OCI-LY3 (cell line): ENCODE results near the gene FSIP1.

Experiments
- EZH2phosphoT487 ChIP-seq: fragments of 200-600 bp; shearing (Covaris generic); IDR thresholded peaks from 2 replicates; pipeline ENCODE4 v1.6.1; 2018; ENCODE audit warnings: antibody characterized with exemption, mixed run types, low read depth
- TF ChIP-seq, protein P1 (sequence below): fragments of 200-600, 300-600 bp; sonication (generic); IDR thresholded peaks from 2 replicates; pipeline ENCODE4 v1.5.1; 2014; ENCODE audit warnings: antibody characterized with exemption, low read length, low read depth

DNA sequence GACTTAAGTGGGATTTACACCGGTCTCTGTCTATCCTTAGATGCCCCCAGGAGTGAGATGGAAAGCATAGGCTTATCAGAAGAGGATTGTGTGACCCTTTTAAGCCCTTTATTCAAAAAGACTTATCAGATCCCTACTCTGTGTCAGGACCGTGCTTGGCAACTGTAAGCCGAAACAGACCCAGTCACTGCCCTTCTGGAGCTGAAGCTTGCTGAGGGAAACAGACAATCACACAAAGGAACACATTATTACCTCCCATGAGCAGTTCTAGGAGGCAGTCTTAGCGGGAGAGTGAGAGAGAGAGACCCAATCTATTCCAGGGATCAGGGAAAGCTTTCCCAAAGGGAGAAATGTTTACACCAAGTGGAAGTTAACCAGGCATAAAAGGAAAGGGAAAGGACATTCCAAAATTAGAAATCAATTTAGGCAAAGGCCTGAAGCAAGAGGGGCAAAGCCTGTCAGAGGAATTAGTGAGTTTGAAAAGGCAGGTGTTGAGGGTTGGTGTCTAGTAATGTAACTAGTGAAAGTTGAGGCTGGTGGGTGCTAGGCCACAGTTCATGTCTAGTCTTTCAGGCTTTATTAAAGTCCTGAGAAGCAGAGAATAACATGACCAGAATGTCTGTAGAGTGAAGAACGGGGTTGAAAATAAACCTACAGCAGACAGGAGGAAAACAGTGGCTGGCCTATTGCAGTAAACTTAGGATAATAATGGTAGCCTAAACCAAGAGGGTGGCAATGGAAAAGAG, 115.1 kb downstream of the FSIP1 start:
- TF ChIP-seq, protein P1, sequence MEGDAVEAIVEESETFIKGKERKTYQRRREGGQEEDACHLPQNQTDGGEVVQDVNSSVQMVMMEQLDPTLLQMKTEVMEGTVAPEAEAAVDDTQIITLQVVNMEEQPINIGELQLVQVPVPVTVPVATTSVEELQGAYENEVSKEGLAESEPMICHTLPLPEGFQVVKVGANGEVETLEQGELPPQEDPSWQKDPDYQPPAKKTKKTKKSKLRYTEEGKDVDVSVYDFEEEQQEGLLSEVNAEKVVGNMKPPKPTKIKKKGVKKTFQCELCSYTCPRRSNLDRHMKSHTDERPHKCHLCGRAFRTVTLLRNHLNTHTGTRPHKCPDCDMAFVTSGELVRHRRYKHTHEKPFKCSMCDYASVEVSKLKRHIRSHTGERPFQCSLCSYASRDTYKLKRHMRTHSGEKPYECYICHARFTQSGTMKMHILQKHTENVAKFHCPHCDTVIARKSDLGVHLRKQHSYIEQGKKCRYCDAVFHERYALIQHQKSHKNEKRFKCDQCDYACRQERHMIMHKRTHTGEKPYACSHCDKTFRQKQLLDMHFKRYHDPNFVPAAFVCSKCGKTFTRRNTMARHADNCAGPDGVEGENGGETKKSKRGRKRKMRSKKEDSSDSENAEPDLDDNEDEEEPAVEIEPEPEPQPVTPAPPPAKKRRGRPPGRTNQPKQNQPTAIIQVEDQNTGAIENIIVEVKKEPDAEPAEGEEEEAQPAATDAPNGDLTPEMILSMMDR, result no peak
- no peak for TF ChIP-seq EZH2phosphoT487
